Muscle of back (tissue), 11 donors: Measurements from ENCODE around the gene GNB3. TPM values are rescaled to one million over a fixed set of nuclear protein-coding genes. Genes with fewer than 3 reads are reported as not detected.

Experiments used
- DNase-seq, 3 donors: peaks; one replicate each; pipeline versions ENCODE4 v3.0.0 to v3.0.0-alpha.2; 2013
- polyA plus RNA-seq, 10 donors: library from polyadenylated mRNA; unstranded; fragments of 120-200 nt; gene quantifications; one replicate each; pipeline ENCODE4 v1.2.1, GENCODE V29; 2013; ENCODE audit not compliant: insufficient read length in 10 of 10

GNB3 gene
- polyA plus RNA-seq, 10 donors = 10.3 to 40.0 (median 26.3) TPM

DNA sequence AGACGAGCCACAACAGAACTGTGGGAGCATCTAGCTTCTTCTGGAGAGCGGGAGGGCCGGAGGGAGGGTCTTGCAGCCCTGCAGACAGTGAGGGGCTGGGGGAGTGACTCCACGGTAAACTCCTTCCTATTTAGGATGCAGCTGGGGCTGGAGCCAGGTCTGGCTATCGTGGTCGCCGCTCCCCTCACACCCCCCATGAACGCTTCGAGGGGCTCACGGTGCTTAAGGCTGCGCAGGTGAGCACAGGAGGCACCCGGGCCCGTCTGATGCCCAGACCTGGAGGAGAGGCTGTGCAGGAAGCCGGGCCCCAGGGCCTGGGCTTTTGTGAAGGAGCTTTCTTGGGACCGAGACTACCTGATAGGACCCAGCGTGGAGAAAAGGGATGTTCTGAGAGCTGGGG is 3.9 kb upstream of the GNB3 start:
- no peak for DNase-seq

GRCh38 chr12:6837370-6838060 is 3.2 kb upstream of the GNB3 start:
- DNase-seq = no peak

- no peak for DNase-seq
Measured at GRCh38 chr12:6838854-6839253, 1.9 kb upstream of the GNB3 start.

DNA sequence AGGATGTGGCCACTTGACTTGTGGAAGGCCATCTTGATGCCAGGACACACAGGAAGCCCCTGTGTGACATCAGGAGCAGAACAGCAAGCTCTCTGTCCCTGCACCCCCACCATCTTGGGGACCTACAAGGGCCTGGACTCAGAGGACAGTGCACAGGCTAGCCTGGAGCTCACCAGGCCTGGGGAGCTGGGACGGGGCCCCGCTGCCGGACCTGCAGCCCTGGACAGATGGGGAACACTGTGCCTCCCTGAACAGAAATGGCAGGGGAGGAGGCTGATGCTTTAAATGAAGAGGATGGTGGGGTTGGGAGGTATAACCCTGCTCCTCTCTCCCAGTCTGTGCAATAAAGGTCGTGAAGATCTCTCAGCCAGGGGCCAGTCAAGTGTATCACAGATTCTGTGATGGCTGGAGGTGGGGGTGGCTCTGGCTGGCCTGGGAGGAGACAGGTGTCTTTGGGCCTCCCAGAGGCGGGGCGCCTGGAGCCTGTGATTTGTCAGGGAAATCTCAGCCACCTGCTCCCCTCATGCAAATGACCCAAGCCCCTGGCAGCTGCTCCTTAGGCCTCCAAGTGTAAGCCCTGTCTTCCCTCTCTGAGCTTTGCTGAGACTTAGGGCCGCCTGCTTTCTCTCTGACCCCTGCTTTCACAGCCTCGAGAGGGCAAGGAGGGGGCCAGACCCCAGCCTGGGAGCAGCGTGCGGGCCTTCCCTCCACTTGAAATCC is 1.1 kb upstream of the GNB3 start:
- DNase-seq = peak in 2 of 3 donors; percentile 50 to 51

DNA sequence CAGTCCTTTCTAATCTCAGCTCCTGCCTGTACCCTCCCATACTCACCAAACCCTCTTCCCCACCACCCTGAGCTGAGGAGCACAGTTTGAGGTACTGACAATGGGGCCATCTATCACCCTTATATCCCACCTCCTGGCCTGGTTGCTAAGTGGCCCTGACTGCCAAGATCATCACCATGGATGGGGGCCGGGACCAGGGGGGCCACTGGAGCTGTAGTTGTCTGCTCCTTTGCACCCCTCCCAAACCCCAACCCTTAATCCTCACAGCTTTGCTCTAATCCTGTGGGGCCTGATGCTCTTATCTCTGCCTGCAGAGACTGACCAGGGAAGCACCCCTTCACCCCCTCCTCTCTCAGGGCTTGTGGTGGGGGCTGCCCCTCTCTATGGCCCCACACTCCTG is 395 bp upstream of the GNB3 start:
- no peak for DNase-seq

DNA sequence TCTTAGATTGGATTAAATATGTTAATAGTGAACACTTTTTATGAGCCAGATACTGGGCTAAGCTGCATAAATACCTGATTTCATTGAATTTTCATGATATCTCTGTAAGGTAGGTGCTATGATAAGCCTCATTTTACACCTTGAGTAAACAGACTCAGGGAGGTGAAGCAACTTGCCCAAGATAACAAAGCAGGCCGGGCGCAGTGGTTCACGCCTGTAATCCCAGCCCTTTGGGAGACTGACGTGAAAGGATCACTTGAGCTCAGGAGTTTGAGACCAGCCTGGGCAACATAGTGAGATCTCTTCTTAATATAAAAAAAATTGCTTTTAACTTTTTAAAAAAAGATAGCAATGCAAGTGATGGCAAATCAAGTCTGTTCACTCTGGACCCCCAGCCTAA is 1.4 kb downstream of the GNB3 start:
- DNase-seq = no peak

- DNase-seq = no peak
Measured at GRCh38 chr12:6843118-6843902, 2.6 kb downstream of the GNB3 start.

DNA sequence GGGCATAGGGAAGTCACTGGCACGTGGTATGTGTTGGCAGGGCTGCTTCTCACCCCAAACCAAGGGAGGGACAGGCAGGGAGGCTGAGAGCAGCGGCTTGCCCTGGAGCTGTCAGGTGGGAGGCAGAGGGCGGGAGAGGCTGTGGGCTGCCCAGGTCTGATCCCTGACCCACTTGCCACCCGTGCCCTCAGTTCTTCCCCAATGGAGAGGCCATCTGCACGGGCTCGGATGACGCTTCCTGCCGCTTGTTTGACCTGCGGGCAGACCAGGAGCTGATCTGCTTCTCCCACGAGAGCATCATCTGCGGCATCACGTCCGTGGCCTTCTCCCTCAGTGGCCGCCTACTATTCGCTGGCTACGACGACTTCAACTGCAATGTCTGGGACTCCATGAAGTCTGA is 4.7 kb downstream of the GNB3 start:
- DNase-seq = no peak

DNA sequence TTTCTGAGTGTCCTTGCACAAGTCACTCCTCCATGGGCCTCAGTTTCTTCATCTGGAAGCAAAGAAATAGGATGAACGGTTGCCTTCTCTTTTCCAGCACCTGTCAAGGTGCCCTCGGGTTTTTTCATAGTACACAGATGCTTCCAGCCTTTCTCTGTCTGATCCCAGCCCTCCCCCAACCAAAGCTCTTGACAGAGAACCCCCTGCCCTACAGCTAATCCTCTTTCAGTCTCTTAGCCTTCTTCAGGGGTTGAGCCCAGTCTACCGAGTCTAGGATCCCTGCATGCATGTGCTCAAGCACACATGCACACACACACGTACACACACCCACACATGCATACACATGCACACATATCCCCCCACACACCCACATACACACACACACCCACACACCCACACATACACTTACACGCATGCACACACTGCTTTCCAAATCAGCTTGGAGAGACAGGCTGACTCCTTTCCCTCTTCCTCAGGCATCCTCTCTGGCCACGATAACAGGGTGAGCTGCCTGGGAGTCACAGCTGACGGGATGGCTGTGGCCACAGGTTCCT is 5.7 kb downstream of the GNB3 start:
- DNase-seq = no peak

DNA sequence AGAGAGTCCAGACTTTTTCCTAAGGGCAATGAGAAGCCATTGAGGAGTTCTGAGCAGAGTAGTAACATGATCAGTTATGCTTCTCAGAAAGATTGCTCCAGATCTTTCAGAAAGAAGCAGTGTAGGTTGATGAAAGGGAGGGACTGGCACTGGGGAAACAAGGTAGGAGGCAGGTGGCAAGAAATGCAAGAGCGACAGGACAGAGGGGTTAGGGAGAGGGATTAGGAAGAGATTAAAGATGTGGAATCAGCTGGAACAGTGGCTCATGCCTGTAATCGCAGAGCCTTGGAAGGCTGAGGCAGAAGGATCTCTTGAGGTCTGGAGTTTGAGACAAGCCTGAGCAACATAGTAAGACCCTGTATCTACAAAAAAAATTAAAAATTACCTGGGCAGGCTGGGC is 7.0 kb downstream of the GNB3 start:
- no peak for DNase-seq

- no peak for DNase-seq
Measured at GRCh38 chr12:6849427-6849826, 8.7 kb downstream of the GNB3 start.

GRCh38 chr12:6849976-6850560 is 9.3 kb downstream of the GNB3 start:
- no peak for DNase-seq

- DNase-seq = no peak
Measured at GRCh38 chr12:6850796-6851152, 10.0 kb downstream of the GNB3 start.

- peak; percentile 95 to 99 (median 98) for DNase-seq
Measured at GRCh38 chr12:6851153-6851920, 10.6 kb downstream of the GNB3 start, which contains the start of gene CDCA3. TSS of gene CDCA3 (minus strand) at chr12:6851286. CDS start at chr12:6850952, 334 bp downstream.

DNA sequence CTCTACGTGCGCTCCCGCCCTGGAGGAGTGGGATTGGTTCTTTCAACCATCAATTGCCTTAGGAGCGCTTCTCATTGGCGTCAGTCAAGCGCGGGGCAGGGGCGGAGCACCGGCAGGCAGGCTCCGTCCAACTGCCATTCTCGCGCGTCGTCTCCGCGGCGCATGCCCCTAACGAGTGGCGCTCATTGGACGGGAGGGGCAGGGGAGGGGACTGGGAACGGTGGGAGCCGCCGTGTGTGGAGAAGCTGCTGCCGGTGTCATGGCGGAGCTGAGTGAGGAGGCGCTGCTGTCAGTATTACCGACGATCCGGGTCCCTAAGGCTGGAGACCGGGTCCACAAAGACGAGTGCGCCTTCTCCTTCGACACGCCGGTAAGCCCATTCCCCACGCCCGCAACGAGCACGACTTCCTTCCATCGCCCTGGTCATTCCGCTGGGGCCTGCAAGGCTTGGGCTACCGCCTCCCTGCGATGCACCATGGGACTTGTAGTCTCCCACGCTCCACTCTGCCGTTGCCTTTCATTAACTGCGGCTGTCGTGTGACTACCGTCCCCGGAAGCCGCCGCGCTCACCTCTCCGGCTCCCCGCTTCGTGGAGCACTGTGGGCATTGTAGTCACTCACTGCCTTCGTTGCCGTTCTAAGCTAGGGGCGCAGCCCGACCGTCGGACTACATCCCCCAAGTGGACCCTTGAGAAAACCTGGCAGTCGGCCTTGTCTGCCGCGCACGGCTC is 11.4 kb downstream of the GNB3 start, which contains the start of gene USP5:
Gene USP5 (plus strand): TSS at position 230 of the 730 bp plus-strand sequence. CDS start 30 bp downstream, at position 260.
- peak; percentile 99 to 100 (median 100) for DNase-seq

- DNase-seq = peak in 1 of 3 donors; percentile 58
Measured at GRCh38 chr12:6852651-6853354, 12.1 kb downstream of the GNB3 start.

- DNase-seq = no peak
Measured at GRCh38 chr12:6853626-6854025, 12.9 kb downstream of the GNB3 start.

GRCh38 chr12:6854036-6854435 is 13.3 kb downstream of the GNB3 start:
- DNase-seq = no peak

DNA sequence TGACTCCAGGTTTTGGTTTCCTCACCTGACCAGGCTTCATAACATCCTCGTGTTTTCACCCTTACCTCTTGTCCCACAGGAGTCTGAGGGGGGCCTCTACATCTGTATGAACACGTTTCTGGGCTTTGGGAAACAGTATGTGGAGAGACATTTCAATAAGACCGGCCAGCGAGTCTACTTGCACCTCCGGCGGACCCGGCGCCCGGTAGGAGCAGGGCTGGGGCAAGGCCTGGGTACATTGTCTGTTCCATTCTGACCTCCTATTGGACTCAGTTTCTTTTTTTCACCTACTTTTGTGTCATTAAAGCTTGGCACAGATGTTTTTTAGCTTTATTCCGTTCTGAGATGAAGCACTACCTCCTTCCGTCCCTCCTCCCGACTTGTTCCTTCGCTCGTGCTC is 14.6 kb downstream of the GNB3 start:
- DNase-seq = no peak

DNA sequence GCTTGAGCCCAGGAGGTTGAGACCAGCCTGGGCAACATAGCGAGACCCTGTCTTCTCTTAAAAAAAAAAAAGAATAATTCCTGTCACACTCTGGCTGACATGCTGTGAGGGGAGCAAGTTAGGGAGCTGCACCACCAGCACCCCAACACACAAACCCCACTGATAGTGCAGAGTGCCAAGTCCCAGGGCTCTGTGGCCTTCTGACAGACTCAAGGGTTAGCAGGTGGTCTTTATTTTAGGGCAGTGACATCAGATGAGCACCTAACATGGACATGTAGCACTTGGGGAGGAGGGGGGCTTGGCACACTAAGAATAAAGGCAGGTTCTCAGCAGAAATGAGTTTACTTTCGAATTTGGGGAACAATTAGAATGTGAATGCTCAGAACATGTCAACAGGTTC is 18.1 kb downstream of the GNB3 start:
- no peak for DNase-seq
